ENCODE measurements around the gene RCBTB1. TPM values are rescaled to one million over a fixed set of nuclear protein-coding genes. Genes with fewer than 3 reads are reported as not detected.
"Not testable (repeated sequence)": the region's sequence is repeated elsewhere in the genome, so short reads cannot be mapped to it uniquely, and the experiment has no call there.

Gene RCBTB1
- total and polyA plus RNA-seq, 4 donors: 24.0 to 47.6 (median 34.4) TPM

GRCh38 chr13:49565461-49565860, 19.9 kb downstream of the RCBTB1 start:
- H3K4me3 ChIP-seq (ENCODE audit: low read depth, low read length); H3K4me1 ChIP-seq (ENCODE audit: control insufficient read depth, insufficient read depth, low read length); H3K27me3 ChIP-seq (ENCODE audit: control insufficient read depth, insufficient read depth, low read length); H3K9me3 ChIP-seq (ENCODE audit: control insufficient read depth, insufficient read depth, low read length); DNase-seq (ENCODE audit: low read depth in 4 of 6, low spot score in 6 of 6); H3K27ac ChIP-seq (ENCODE audit: low read depth, low read length); H3K36me3 ChIP-seq (ENCODE audit: control insufficient read depth, insufficient read depth, low read length): not testable (repeated sequence)
- WGBS (ENCODE audit: insufficient coverage): 97% methylated on average over 5 of the region's 25 CpGs

- H3K4me3 ChIP-seq (ENCODE audit: low read depth, low read length): no peak overlapping the region
- H3K36me3 ChIP-seq (ENCODE audit: control insufficient read depth, insufficient read depth, low read length): peaks cover 16% of the 10 kb centered on the region
- no peak overlapping the region for H3K27ac ChIP-seq (ENCODE audit: low read depth, low read length)
- no peaks in the 10 kb centered on the region for H3K27me3 ChIP-seq (ENCODE audit: control insufficient read depth, insufficient read depth, low read length)
- peak in 2 of 6 donors; percentile 10 to 24 for DNase-seq (ENCODE audit: low read depth in 4 of 6, low spot score in 6 of 6)
- H3K4me1 ChIP-seq (ENCODE audit: control insufficient read depth, insufficient read depth, low read length): no peaks in the 10 kb centered on the region
- no CpG with 5 or more reads among the region's 5 CpGs for WGBS (ENCODE audit: insufficient coverage)
- no peaks in the 10 kb centered on the region for H3K9me3 ChIP-seq (ENCODE audit: control insufficient read depth, insufficient read depth, low read length)
Observed at GRCh38 chr13:49563516-49563915, 21.8 kb downstream of the RCBTB1 start.

- H3K36me3 ChIP-seq (ENCODE audit: control insufficient read depth, insufficient read depth, low read length): peaks cover 26% of the 10 kb centered on the region
- H3K4me1 ChIP-seq (ENCODE audit: control insufficient read depth, insufficient read depth, low read length): no peaks in the 10 kb centered on the region
- DNase-seq (ENCODE audit: low read depth in 4 of 6, low spot score in 6 of 6): no peak
- H3K4me3 ChIP-seq (ENCODE audit: low read depth, low read length): no peak overlapping the region
- no peaks in the 10 kb centered on the region for H3K27me3 ChIP-seq (ENCODE audit: control insufficient read depth, insufficient read depth, low read length)
- WGBS (ENCODE audit: insufficient coverage): 50% methylated on average over 3 of the region's 3 CpGs
- no peaks in the 10 kb centered on the region for H3K9me3 ChIP-seq (ENCODE audit: control insufficient read depth, insufficient read depth, low read length)
- no peak overlapping the region for H3K27ac ChIP-seq (ENCODE audit: low read depth, low read length)
Observed at GRCh38 chr13:49561062-49561410, 24.3 kb downstream of the RCBTB1 start.

- peak in 1 of 6 donors; percentile 40 for DNase-seq (ENCODE audit: low read depth in 4 of 6, low spot score in 6 of 6)
- H3K27me3 ChIP-seq (ENCODE audit: control insufficient read depth, insufficient read depth, low read length): no peaks in the 10 kb centered on the region
- WGBS (ENCODE audit: insufficient coverage): 65% methylated on average over 2 of the region's 10 CpGs
Observed at GRCh38 chr13:49560270-49561061, 24.9 kb downstream of the RCBTB1 start.

GRCh38 chr13:49559006-49559405, 26.4 kb downstream of the RCBTB1 start:
- Histone ChIP-seq H3K36me3 (ENCODE audit: control insufficient read depth, insufficient read depth, low read length) (peaks cover 27% of the 10 kb centered on the region), H3K4me3 (ENCODE audit: low read depth, low read length) (no peak overlapping the region), H3K27me3 (ENCODE audit: control insufficient read depth, insufficient read depth, low read length) (no peaks in the 10 kb centered on the region), H3K9me3 (ENCODE audit: control insufficient read depth, insufficient read depth, low read length) (no peaks in the 10 kb centered on the region), H3K27ac (ENCODE audit: low read depth, low read length) (no peak overlapping the region), H3K4me1 (ENCODE audit: control insufficient read depth, insufficient read depth, low read length) (no peaks in the 10 kb centered on the region)
- no CpG with 5 or more reads among the region's 3 CpGs for WGBS (ENCODE audit: insufficient coverage)
- no peak for DNase-seq (ENCODE audit: low read depth in 4 of 6, low spot score in 6 of 6)

More at GRCh38 chr13:49560270-49561061, 24.9 kb downstream of the RCBTB1 start:
- H3K36me3 ChIP-seq (ENCODE audit: control insufficient read depth, insufficient read depth, low read length): peaks cover 26% of the 10 kb centered on the region
- H3K9me3 ChIP-seq (ENCODE audit: control insufficient read depth, insufficient read depth, low read length): no peaks in the 10 kb centered on the region
- no peaks in the 10 kb centered on the region for H3K4me1 ChIP-seq (ENCODE audit: control insufficient read depth, insufficient read depth, low read length)
- H3K27ac ChIP-seq (ENCODE audit: low read depth, low read length): no peak overlapping the region
- no peak overlapping the region for H3K4me3 ChIP-seq (ENCODE audit: low read depth, low read length)

- WGBS (ENCODE audit: insufficient coverage): 73% methylated on average over 10 of the region's 11 CpGs
- Histone ChIP-seq H3K36me3 (ENCODE audit: control insufficient read depth, insufficient read depth, low read length) (peaks cover 39% of the 10 kb centered on the region), H3K27me3 (ENCODE audit: control insufficient read depth, insufficient read depth, low read length) (no peaks in the 10 kb centered on the region), H3K4me3 (ENCODE audit: low read depth, low read length) (no peak overlapping the region), H3K4me1 (ENCODE audit: control insufficient read depth, insufficient read depth, low read length) (no peaks in the 10 kb centered on the region), H3K27ac (ENCODE audit: low read depth, low read length) (no peak overlapping the region), H3K9me3 (ENCODE audit: control insufficient read depth, insufficient read depth, low read length) (no peaks in the 10 kb centered on the region)
- no peak for DNase-seq (ENCODE audit: low read depth in 4 of 6, low spot score in 6 of 6)
Observed at GRCh38 chr13:49554387-49554786, 31.0 kb downstream of the RCBTB1 start.

- Histone ChIP-seq H3K27me3 (ENCODE audit: control insufficient read depth, insufficient read depth, low read length) (no peaks in the 10 kb centered on the region), H3K4me1 (ENCODE audit: control insufficient read depth, insufficient read depth, low read length) (no peaks in the 10 kb centered on the region), H3K9me3 (ENCODE audit: control insufficient read depth, insufficient read depth, low read length) (no peaks in the 10 kb centered on the region), H3K27ac (ENCODE audit: low read depth, low read length) (no peak overlapping the region), H3K36me3 (ENCODE audit: control insufficient read depth, insufficient read depth, low read length) (peaks cover 38% of the 10 kb centered on the region), H3K4me3 (ENCODE audit: low read depth, low read length) (no peak overlapping the region)
- no CpG with 5 or more reads among the region's 2 CpGs for WGBS (ENCODE audit: insufficient coverage)
- DNase-seq (ENCODE audit: low read depth in 4 of 6, low spot score in 6 of 6): no peak
Observed at GRCh38 chr13:49553888-49554287, 31.5 kb downstream of the RCBTB1 start.

GRCh38 chr13:49550942-49551644, 34.3 kb downstream of the RCBTB1 start:
- Histone ChIP-seq H3K36me3 (ENCODE audit: control insufficient read depth, insufficient read depth, low read length) (peaks cover 38% of the 10 kb centered on the region), H3K4me3 (ENCODE audit: low read depth, low read length) (no peak overlapping the region), H3K9me3 (ENCODE audit: control insufficient read depth, insufficient read depth, low read length) (no peaks in the 10 kb centered on the region), H3K27me3 (ENCODE audit: control insufficient read depth, insufficient read depth, low read length) (no peaks in the 10 kb centered on the region), H3K27ac (ENCODE audit: low read depth, low read length) (no peak overlapping the region), H3K4me1 (ENCODE audit: control insufficient read depth, insufficient read depth, low read length) (no peaks in the 10 kb centered on the region)
- DNase-seq (ENCODE audit: low read depth in 4 of 6, low spot score in 6 of 6): no peak
- 59% methylated on average over 5 of the region's 10 CpGs for whole genome bisulfite sequencing (ENCODE audit: insufficient coverage)

GRCh38 chr13:49549289-49549688, 36.1 kb downstream of the RCBTB1 start:
- Histone ChIP-seq H3K27me3 (ENCODE audit: control insufficient read depth, insufficient read depth, low read length) (no peaks in the 10 kb centered on the region), H3K27ac (ENCODE audit: low read depth, low read length) (no peak overlapping the region), H3K4me3 (ENCODE audit: low read depth, low read length) (no peak overlapping the region), H3K36me3 (ENCODE audit: control insufficient read depth, insufficient read depth, low read length) (peaks cover 34% of the 10 kb centered on the region), H3K4me1 (ENCODE audit: control insufficient read depth, insufficient read depth, low read length) (no peaks in the 10 kb centered on the region), H3K9me3 (ENCODE audit: control insufficient read depth, insufficient read depth, low read length) (no peaks in the 10 kb centered on the region)
- DNase-seq (ENCODE audit: low read depth in 4 of 6, low spot score in 6 of 6): no peak
- WGBS (ENCODE audit: insufficient coverage): 89% methylated on average over 13 of the region's 15 CpGs

GRCh38 chr13:49546561-49546960, 38.8 kb downstream of the RCBTB1 start:
- Histone ChIP-seq H3K4me1 (ENCODE audit: control insufficient read depth, insufficient read depth, low read length) (no peaks in the 10 kb centered on the region), H3K36me3 (ENCODE audit: control insufficient read depth, insufficient read depth, low read length) (peaks cover 42% of the 10 kb centered on the region), H3K27ac (ENCODE audit: low read depth, low read length) (no peak overlapping the region), H3K9me3 (ENCODE audit: control insufficient read depth, insufficient read depth, low read length) (no peaks in the 10 kb centered on the region), H3K27me3 (ENCODE audit: control insufficient read depth, insufficient read depth, low read length) (no peaks in the 10 kb centered on the region), H3K4me3 (ENCODE audit: low read depth, low read length) (no peak overlapping the region)
- WGBS (ENCODE audit: insufficient coverage): 53% methylated on average over 4 of the region's 9 CpGs
- DNase-seq (ENCODE audit: low read depth in 4 of 6, low spot score in 6 of 6): no peak

Data from spinal cord (tissue), 10 donors.